ENCODE measurements around the gene GRHL1. TPM values are rescaled to one million over a fixed set of nuclear protein-coding genes. Genes with fewer than 3 reads are reported as not detected.
"Not testable (repeated sequence)": the region's sequence is repeated elsewhere in the genome, so short reads cannot be mapped to it uniquely, and the experiment has no call there.

Gene GRHL1
- total RNA-seq, 1 donor from 2014 or later, result 123 TPM

- ATAC-seq, result no peak
Observed at GRCh38 chr2:10028407-10028987, 77.0 kb downstream of the GRHL1 start.

DNA sequence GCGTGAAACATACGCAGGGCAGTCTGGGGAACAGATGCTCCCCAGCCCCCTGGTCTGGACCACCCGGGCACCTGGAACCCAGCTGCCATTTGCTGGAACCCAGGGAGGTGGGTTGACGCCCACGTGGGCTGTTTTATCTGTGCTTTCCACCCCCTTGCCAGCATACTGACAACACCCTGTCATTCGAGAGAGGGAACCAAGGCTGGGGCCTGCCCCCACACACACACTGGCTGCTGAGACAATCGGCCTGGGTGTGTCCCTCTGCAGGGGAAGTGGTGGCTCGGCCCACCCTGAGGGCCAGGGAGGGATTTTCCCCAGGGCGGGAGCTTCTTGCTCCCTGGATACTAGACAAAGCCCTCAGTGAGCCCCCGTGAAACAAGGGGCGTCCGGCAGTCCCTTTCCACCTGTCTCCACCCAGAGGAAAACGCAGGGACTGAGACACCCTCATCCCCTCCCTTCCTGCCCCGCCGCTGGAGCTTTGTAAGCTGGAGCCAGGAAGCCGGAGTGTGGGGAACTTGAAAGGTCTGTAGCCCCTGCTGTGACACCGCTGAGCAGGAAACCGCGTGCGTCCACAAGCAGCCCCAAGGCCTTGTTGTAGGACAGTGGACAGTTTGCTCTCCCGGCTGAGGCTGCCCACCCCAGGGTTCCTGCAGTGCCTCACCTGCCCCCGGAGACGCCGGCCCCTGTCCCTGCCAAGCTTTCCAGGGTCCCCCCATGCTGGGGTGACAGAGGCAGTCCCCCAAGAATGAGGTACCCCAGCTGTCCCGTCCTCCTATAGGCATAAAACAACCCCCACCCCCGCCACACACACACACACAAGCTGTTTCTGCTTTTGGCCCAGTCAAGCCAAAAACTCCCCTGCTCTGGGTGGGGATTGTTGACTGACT, 77.7 kb downstream of the GRHL1 start:
- peak; percentile 80 for ATAC-seq

DNA sequence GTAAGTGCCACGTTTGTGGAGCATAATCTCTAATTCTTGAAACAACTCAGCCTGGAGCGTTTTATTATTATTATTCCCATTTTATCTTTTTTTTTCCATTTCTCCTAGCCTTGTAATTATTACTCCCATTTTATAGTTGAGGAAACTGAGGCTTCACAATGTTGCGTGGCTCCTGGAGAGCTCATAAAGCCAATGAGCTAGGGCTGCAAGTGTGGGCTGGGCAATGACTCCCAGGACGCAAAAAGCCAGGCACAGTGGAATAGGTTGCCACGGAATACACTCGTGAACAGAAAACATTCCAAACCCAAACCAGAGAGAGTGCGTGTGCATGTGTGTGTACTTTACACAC, 78.4 kb downstream of the GRHL1 start:
- no peak for ATAC-seq

- no peak for ATAC-seq
Observed at GRCh38 chr2:10030311-10030736, 78.8 kb downstream of the GRHL1 start.

- not testable (repeated sequence) for ATAC-seq
Observed at GRCh38 chr2:10030798-10031197, 79.3 kb downstream of the GRHL1 start.

DNA sequence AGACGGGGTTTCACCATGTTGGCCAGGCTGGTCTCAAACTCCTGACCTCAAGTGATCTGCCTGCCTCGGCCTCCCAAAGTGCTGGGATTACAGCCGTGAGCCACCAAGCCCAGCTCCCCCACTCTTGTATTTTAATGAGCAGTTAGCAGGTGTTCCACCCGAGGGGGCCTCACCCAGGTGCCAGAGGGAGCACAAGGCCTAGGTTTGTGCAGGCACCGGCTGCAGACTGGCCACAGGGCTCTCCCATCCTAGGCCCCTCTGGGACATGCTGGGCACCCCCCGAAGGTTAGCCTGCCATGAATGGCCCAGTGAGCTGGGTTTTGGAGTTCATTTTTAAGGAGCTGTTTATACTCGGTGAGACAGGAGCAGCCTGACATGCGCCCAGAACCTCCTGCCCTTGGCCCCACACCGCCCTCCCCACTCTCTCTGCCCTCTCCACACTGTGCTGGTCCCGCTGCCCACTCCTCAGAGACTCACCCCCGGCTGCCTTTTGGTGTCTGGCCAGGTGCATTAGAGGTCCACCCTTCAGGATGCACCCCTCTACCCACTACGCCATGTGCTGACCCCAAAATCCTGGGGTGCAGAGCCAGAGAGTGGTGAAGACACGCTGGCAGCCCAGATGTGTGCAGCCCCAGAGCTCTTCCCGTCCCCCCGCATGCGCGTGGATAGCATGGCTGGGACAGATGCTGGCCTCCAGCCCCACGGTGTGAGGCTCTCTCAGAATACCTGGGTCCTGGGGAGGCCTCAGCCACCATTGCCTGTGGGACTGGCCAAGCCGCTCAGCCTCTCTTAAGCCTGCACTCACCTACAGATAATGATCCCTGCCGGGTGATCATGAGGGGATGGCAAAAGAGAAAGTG, 80.6 kb downstream of the GRHL1 start:
- no peak for ATAC-seq

DNA sequence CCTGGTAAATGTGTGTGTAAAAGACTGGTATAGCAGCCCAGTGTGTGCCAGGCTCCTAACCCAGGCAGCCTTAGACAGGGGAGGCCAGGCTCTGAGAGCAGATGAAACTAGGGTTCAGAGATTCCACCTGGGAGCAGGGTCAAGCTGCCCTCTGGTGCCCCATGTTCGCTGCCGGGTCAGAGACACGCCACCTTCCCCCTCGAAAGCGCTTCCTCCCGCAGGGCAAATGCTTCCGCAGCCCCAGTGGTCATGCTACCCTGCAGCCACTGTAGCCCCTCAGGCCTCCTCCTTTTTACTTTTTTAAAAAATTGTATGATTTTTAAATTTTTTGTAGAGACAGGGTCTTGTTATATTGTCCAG, 81.2 kb downstream of the GRHL1 start:
- ATAC-seq, result no peak

DNA sequence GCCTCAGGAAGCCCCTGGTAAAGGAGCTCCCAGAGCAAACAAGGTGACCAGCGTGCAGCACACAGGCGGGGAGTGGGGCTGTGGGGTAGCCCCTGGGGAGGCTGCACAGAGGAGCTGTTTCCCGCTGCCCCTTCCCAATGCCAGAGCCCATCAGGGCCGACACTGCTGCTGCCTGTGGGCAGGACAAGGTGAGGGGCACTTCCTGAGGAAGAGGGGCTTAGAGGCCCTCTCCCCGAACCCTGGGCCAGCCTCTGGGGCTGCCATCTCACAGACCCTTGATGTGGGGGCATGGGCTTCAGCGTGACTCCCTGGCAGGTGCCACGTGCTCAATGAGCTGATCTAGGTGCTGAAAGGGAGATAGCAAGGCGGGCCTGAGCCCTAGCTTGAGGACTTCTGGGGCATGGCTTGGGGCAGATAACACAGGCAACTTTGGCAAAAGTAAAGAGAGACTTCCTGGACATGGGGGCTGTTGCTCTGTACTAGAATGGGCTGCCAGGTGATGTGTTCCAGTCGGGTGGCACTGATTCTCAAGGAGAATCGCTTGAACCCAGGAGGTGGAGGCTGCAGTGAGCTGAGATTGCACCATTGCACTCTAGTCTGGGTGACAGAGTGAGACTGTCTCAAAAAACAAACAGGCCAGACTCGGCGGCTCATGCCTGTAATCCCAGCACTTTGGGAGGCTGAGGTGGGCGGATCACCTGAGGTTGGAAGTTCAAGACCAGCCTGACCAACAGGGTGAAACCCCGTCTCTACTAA, 81.9 kb downstream of the GRHL1 start:
- no peak for ATAC-seq

DNA sequence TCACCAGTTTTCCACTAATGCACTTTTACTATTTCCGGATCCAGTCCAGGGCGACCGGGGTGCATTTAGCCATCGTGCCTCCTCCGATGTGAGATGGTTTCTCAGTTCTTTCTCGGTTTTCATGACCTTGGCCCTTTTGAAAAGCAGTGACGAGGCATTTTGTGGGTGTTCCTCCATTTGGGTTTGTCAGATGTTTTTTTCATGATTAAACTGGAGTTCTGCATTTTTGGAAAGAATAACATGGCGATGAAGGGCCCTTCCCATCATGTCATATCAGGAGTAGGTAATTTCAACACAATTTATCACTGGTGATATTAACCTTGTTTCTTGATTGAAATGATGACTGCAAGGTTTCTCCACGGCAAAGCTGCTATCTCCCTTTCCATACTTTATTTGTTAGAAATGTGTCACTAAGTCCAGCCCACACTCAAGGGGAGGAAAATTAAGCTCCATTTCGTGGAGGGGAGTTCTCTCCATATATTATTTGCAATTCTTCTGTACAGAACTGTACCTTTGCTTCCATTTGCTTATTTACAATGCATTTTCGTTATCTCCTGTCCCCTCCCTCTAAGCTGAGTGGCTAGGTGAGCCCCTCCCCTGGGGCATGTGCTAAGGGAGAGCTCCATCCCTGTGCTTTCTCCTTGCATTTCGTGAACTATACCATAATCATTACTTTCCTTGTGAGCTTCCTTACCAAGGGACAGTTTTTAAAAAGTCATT, 83.0 kb downstream of the GRHL1 start:
- no peak for ATAC-seq

GRCh38 chr2:10035053-10035422, 83.5 kb downstream of the GRHL1 start:
- no peak for ATAC-seq

DNA sequence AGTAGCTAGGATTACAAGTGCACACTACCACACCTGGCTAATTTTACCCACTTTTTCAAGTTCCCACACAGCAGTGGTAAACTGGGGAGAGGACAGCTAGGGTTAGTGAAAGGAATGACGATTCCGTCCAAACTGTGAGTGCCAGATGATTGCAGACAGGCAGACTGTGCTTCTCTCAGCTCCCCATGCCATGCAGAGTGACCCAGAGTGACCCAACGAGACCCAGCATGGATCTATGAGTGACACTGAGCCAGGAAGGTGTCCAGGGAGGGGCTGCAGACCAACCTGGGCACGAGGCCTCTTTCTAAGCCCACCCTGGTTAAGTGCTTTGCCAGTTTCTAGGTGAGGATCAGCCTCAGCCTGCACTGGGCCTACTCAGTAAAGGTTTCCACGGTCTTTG, 84.1 kb downstream of the GRHL1 start:
- no peak for ATAC-seq

- ATAC-seq, result peak; percentile 72
Observed at GRCh38 chr2:10036095-10036884, 84.8 kb downstream of the GRHL1 start.

- no peak for ATAC-seq
Observed at GRCh38 chr2:10038123-10038522, 86.6 kb downstream of the GRHL1 start.

GRCh38 chr2:10038716-10039115, 87.2 kb downstream of the GRHL1 start:
- ATAC-seq, result no peak

DNA sequence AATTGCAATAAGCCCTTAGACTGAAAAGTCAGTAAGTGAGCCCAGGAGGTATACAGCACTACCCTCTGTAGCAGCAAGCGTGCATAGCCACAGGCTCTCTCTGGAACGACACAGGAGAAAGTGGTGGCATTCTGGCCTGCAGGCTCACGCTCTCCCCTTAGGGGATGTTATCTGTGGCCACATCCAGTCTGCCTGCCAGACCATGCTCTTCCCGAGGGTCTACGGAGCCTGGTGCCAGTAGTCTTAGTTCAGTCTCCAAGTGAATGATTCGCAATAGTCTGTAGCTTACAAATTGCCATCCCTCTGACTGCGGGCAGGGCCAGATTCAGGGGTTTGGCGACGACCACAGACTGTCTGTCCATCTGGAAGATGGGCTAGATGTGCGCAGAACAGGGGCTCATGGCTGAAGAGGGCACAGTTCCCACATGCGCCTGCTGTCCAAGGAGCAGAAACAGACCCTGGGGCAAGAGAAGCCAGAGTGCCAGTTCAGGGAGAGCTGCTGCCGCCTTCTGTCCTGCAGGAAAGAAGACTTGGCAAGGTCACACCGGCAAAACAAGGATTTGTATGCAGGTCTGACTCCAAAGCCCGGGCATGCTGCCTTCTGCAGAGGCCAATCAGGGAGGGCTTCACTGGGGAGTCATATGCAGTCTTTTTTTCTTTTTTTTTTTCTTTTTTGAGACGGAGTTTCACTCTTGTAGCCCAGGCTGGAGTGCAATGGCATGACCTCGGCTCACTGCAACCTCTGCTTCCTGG, 88.3 kb downstream of the GRHL1 start:
- ATAC-seq, result no peak

GRCh38 chr2:10041711-10042110, 90.2 kb downstream of the GRHL1 start:
- no peak for ATAC-seq

DNA sequence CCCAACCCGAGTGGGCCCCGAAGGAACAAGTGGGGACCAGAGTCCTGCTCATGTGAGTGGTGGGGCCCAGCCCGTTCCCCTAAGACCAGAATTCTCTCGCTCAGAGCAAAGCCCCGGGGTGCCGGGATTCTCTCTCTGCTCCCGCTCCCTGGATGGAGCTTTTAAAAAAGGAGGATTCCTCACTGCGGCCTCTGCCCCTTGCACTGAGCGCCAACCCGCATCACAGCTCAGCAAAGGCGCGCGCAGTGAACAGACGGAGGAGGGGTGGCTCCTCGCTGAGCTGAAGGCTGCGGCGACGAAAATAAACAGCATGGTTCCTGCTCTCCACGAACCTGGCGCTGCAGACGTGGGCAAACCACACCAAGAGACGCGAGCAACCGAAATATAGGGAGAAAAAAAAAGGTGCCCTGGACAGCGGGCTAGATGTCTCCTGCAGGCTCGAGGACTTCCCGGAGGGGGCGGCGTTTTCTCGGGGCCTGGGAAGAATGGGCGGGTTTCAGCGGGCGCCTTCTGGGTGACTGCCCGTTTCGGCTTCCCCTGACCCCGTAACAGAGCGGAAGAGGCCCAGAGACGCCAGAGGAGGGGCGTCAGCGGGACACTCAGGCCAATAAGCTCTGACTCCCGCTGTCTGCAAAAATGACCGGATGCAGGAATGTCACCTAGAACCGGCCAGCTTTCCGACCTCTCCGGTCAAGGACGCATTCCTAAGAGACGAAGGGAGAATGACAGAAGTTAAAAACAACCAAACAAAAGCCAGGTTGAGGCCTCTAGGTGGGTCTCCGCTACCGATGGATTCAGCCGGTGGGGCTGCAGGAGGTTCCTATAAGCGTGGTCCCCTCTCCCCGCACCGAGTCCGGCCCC, 91.0 kb downstream of the GRHL1 start:
- ATAC-seq, result no peak

GRCh38 chr2:10043256-10043905, 91.9 kb downstream of the GRHL1 start, which contains the start of gene KLF11:
TSS of gene KLF11 (plus strand) at chr2:10043550. CDS start at chr2:10043717, 167 bp downstream.
- ATAC-seq, result peak; percentile 85

Data from esophagus mucosa (tissue), 1 donor.